ENCODE measurements around the gene PODXL2. TPM values are rescaled to one million over a fixed set of nuclear protein-coding genes. Genes with fewer than 3 reads are reported as not detected.

The PODXL2 gene
- total RNA-seq, 4 donors from 2014 or later, result 9.7 to 18.9 (median 15.9) TPM

DNA sequence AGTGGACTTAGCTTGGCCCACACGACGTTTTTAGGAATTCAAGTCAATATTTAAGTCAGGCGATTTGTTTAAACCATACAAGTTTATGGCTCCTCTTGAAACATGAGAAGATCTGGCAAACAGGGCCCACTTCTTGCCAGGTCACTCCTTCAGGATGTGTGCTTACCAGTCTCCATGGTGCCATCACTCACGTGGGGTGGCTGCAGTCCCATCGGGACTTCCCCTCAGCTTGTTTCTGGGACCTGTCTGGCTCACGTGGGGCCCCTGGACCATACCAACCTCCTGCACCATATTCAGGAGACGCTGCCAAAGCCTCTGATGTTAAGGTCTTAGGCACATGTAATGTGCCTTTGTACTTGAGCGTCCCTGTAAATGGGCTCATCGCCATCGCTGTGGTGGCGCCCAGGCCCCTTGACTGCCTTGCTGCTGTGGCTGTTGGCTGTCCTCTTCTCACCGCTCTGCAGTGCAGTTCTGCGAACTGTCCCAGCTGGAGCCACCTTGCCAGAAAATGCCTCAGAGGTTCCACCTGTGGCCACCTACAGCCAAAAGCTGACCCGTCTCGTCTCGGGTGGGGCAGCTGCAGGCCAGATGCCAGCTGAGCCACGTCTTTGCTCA, 21.9 kb upstream of the PODXL2 start:
- Histone ChIP-seq H3K27ac (no peak overlapping the region), H3K36me3 (no peaks in the 10 kb centered on the region), H3K4me3 (no peak overlapping the region), H3K27me3 (no peaks in the 10 kb centered on the region), H3K4me1 (no peaks in the 10 kb centered on the region), H3K9me3 (no peaks in the 10 kb centered on the region)
- TF ChIP-seq, protein P1, sequence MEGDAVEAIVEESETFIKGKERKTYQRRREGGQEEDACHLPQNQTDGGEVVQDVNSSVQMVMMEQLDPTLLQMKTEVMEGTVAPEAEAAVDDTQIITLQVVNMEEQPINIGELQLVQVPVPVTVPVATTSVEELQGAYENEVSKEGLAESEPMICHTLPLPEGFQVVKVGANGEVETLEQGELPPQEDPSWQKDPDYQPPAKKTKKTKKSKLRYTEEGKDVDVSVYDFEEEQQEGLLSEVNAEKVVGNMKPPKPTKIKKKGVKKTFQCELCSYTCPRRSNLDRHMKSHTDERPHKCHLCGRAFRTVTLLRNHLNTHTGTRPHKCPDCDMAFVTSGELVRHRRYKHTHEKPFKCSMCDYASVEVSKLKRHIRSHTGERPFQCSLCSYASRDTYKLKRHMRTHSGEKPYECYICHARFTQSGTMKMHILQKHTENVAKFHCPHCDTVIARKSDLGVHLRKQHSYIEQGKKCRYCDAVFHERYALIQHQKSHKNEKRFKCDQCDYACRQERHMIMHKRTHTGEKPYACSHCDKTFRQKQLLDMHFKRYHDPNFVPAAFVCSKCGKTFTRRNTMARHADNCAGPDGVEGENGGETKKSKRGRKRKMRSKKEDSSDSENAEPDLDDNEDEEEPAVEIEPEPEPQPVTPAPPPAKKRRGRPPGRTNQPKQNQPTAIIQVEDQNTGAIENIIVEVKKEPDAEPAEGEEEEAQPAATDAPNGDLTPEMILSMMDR (IDR thresholded peaks at IDR 0.05), result no peak
- TF ChIP-seq POLR2A (IDR thresholded peaks at IDR 0.05), result no peak
- no peak for TF ChIP-seq POLR2AphosphoS5 (IDR thresholded peaks at IDR 0.05)
- TF ChIP-seq EP300 (IDR thresholded peaks at IDR 0.05; ENCODE audit: low read depth), result no peak
- DNase-seq, result no peak
- WGBS, 2 donors (ENCODE audit: low coverage in 1 of 2), result 88 to 90% methylated on average over 6 to 16 of the region's 17 CpGs
- in situ Hi-C loops (cut with MboI; ENCODE audit: low pct_ligation_motif_present in 1 of 4, low pct_unique_long_range_greater_than_20kb in 1 of 4, low sequenced_read_pairs in 3 of 4), result no loop called here
- intact Hi-C loops (cut with DNase I; ENCODE audit: low total_unique reads), result no loop called here

DNA sequence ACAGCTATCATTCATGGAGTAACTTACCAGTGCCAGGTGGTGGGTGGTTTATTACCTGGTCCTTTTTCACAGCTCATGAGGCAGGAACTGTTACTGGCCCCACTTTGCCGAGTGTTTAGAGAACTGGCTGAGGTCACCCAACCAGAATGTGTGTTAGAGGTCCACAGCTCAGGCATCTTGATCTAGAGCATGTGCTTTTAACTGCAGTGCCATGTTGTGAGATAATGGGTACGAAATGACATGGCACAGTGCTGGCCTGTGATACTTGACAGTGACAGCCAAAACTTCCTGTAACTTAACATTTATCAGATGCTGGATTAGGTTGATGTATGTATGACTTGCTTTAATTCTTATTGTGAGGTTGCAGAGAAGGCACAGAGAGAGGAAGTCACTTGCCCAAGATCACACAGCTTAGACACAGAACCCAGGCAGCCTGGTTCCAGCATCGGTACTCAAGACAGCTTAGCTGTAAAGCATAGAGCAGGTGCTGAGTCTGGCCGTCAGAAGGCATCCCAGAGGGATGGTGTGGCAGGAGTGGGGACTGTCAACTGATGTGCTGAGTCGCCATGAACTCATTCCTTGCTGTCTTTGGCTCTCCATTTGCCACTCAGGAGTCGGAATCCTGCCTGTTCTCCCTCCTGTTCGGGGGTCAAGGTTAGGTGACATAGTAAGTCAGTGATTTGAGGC, 21.2 kb upstream of the PODXL2 start:
- Histone ChIP-seq H3K9me3 (no peaks in the 10 kb centered on the region), H3K27me3 (no peaks in the 10 kb centered on the region), H3K27ac (no peak overlapping the region), H3K36me3 (no peaks in the 10 kb centered on the region), H3K4me1 (no peaks in the 10 kb centered on the region), H3K4me3 (no peak overlapping the region)
- no peak for DNase-seq
- intact Hi-C loops (cut with DNase I; ENCODE audit: low total_unique reads) (no loop called here), in situ Hi-C loops (cut with MboI; ENCODE audit: low pct_ligation_motif_present in 1 of 4, low pct_unique_long_range_greater_than_20kb in 1 of 4, low sequenced_read_pairs in 3 of 4) (no loop called here)
- TF ChIP-seq, protein P1 (IDR thresholded peaks at IDR 0.05), result no peak
- no peak for TF ChIP-seq EP300 (IDR thresholded peaks at IDR 0.05; ENCODE audit: low read depth)
- TF ChIP-seq POLR2AphosphoS5 (IDR thresholded peaks at IDR 0.05), result no peak
- TF ChIP-seq POLR2A (IDR thresholded peaks at IDR 0.05), result no peak
- 92% methylated on average over 7 of the region's 7 CpGs; no CpG with 5 or more reads in 1 of the 2 donors for WGBS, 2 donors (ENCODE audit: low coverage in 1 of 2)

DNA sequence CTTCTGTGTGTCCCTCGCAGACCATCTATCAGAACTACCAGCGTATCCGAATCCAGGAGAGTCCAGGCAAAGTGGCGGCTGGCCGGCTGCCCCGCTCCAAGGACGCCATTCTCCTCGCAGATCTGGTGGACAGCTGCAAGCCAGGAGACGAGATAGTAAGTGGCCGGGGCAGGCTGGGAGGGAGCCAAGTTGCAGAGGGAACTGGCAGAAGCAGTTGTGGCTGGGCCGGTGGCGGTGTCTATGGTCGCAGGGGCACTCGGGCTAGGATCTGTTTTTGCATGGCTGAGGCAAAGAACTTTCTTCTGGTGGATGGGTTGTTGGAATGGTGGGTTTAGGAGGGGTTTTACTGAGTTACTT, 20.6 kb upstream of the PODXL2 start:
- Histone ChIP-seq H3K4me1 (no peaks in the 10 kb centered on the region), H3K4me3 (no peak overlapping the region), H3K27ac (no peak overlapping the region), H3K9me3 (no peaks in the 10 kb centered on the region), H3K36me3 (no peaks in the 10 kb centered on the region), H3K27me3 (no peaks in the 10 kb centered on the region)
- 100% methylated on average over 14 of the region's 14 CpGs; no CpG with 5 or more reads in 1 of the 2 donors for WGBS, 2 donors (ENCODE audit: low coverage in 1 of 2)
- TF ChIP-seq, protein P1 (IDR thresholded peaks at IDR 0.05), result no peak
- no peak for TF ChIP-seq EP300 (IDR thresholded peaks at IDR 0.05; ENCODE audit: low read depth)
- TF ChIP-seq POLR2AphosphoS5 (IDR thresholded peaks at IDR 0.05), result no peak
- TF ChIP-seq POLR2A (IDR thresholded peaks at IDR 0.05), result no peak
- in situ Hi-C loops (cut with MboI; ENCODE audit: low pct_ligation_motif_present in 1 of 4, low pct_unique_long_range_greater_than_20kb in 1 of 4, low sequenced_read_pairs in 3 of 4), result no loop called here
- intact Hi-C loops (cut with DNase I; ENCODE audit: low total_unique reads), result no loop called here
- no peak for DNase-seq

DNA sequence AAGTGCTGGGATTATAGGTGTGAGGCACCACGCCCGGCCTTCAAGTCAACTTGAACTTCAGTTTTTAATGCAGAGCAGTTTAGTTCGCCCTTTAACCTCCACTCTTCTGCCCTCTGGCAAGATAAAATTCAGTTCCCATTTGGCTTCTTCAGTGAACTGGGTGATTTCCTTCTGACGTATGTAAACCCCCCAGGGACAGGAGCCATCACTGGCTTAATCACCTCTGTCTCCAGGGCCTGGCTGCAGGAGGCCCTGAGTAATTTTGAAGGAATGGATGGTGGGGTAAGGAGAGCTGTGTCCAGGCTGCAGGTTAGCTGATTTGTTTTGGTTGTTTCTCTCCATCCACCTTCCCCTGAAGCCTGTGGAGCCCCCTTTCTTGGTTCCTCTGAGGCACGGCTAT, 18.9 kb upstream of the PODXL2 start:
- DNase-seq, result no peak
- H3K4me3 ChIP-seq, result no peak overlapping the region
- no peaks in the 10 kb centered on the region for H3K4me1 ChIP-seq
- in situ Hi-C loops (cut with MboI; ENCODE audit: low pct_ligation_motif_present in 1 of 4, low pct_unique_long_range_greater_than_20kb in 1 of 4, low sequenced_read_pairs in 3 of 4) (no loop called here), intact Hi-C loops (cut with DNase I; ENCODE audit: low total_unique reads) (no loop called here)
- no peak overlapping the region for H3K27ac ChIP-seq
- no peaks in the 10 kb centered on the region for H3K36me3 ChIP-seq
- WGBS, 2 donors (ENCODE audit: low coverage in 1 of 2), result 80 to 87% methylated on average over 4 to 5 of the region's 5 CpGs
- TF ChIP-seq EP300 (IDR thresholded peaks at IDR 0.05; ENCODE audit: low read depth) (no peak), POLR2A (IDR thresholded peaks at IDR 0.05) (no peak), POLR2AphosphoS5 (IDR thresholded peaks at IDR 0.05) (no peak)
- TF ChIP-seq, protein P1 (IDR thresholded peaks at IDR 0.05), result no peak
- H3K9me3 ChIP-seq, result no peaks in the 10 kb centered on the region
- H3K27me3 ChIP-seq, result no peaks in the 10 kb centered on the region

Measured in transverse colon (tissue), 4 donors.